ENCODE data around the gene WDR18. TPM values are rescaled to one million over a fixed set of nuclear protein-coding genes. Genes with fewer than 3 reads are reported as not detected.

WDR18 gene
- total RNA-seq, 1 experiment from 2014 or later: 53.6 TPM

DNA sequence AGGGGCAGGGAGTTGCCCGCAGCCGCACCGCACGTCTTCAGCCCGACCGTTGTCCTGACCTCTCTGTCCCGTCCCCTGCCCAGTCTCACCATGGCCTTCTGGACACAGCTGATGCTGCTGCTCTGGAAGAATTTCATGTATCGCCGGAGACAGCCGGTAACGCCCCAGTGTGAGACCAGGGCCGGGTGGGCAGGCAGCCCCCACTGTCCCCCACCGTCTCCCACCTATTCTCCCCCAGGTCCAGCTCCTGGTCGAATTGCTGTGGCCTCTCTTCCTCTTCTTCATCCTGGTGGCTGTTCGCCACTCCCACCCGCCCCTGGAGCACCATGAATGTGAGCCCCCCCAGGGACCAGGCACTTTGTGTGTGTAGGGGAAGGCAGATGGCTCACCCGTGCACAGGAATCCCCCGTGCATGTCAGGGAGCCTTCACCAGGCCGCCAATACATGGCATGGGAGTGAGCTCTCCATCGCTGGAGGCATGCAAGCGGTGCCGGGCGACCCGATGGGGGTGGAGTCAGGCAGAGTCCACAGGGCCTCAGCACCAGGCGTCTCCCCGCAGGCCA is 57.2 kb downstream of the WDR18 start:
- DNase-seq (ENCODE audit: low read depth): no peak

DNA sequence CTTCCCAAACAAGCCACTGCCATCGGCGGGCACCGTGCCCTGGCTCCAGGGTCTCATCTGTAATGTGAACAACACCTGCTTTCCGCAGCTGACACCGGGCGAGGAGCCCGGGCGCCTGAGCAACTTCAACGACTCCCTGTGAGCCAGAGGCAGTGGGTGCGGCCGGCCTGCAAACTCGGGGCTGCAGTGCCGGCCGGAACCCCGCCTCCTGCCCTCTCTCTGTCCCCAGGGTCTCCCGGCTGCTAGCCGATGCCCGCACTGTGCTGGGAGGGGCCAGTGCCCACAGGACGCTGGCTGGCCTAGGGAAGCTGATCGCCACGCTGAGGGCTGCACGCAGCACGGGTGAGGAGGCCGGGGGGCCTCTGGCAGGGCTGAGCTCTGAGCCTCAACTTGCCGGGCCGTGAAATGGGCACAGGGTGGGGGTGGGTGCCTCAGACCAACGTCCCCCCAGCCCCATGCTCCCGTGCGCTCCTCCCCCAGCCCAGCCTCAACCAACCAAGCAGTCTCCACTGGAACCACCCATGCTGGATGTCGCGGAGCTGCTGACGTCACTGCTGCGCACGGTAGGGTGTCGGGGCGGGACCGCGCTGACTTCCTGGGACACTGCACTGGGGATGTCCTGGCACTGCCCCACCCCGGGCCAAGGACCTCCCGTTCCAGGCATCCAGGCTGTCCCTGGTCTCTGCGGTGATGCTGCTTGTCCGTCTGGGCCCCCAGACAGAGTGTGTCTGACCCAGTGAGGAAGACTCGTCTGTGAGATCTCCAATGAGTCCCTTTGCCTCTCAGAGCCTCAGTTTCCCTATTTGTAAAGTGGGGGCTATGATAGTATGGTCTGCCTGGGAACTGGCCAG is 57.9 kb downstream of the WDR18 start:
- DNase-seq (ENCODE audit: low read depth): peak; percentile 89

DNA sequence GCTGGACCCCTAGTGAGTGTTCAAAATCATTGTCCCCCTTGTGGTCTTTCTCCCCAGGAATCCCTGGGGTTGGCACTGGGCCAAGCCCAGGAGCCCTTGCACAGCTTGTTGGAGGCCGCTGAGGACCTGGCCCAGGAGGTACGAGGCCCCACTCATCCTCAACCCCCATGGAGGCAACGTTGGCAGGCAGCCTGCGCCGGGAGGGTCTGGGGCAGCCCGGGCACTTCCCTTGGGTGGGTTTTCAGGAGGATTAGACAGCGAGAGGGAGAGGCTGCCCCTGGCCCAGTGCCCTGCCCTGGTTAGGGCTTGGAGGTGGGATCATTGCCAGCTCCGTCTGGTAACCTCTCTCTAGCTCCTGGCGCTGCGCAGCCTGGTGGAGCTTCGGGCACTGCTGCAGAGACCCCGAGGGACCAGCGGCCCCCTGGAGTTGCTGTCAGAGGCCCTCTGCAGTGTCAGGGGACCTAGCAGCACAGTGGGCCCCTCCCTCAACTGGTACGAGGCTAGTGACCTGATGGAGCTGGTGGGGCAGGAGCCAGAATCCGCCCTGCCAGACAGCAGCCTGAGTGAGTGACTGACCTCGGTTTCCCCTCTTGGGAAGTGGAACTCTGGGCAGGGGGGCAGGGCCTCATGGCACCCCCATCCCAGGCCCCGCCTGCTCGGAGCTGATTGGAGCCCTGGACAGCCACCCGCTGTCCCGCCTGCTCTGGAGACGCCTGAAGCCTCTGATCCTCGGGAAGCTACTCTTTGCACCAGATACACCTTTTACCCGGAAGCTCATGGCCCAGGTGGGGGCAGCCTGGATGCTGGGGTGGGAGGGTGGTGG is 58.8 kb downstream of the WDR18 start:
- DNase-seq (ENCODE audit: low read depth): no peak

Other genes with a start within 250 kb of the WDR18 start
- 0.46 and 0.58 TPM in 2 replicates for gene MISP, start 233.2 kb upstream of the WDR18 start, total RNA-seq (2014; rRNA removed)
- 425 and 475 TPM in 2 replicates for gene PTBP1, start 186.9 kb upstream of the WDR18 start, total RNA-seq (2014; rRNA removed)
- 0.06 TPM in 1 of 2 replicates, not detected in the other for gene PLPPR3, start 162.4 kb upstream of the WDR18 start, total RNA-seq (2014; rRNA removed)
- gene AZU1, start 156.5 kb upstream of the WDR18 start, total RNA-seq (2014; rRNA removed): not detected in 2 replicates
- not detected in 2 replicates for gene PRTN3, start 143.3 kb upstream of the WDR18 start, total RNA-seq (2014; rRNA removed)
- 0.11 TPM in 1 of 2 replicates, not detected in the other for gene ELANE, start 132.0 kb upstream of the WDR18 start, total RNA-seq (2014; rRNA removed)
- gene CFD, start 124.7 kb upstream of the WDR18 start, total RNA-seq (2014; rRNA removed): 0.38 TPM in 1 of 2 replicates, not detected in the other
- 36.3 and 38.7 TPM in 2 replicates for gene MED16, start 91.2 kb upstream of the WDR18 start, total RNA-seq (2014; rRNA removed)
- gene RNU6-9, start 90.9 kb upstream of the WDR18 start, total RNA-seq (2014; rRNA removed): not detected in 2 replicates
- 40.3 and 42.7 TPM in 2 replicates for gene R3HDM4, start 71.1 kb upstream of the WDR18 start, total RNA-seq (2014; rRNA removed)
- gene KISS1R, start 67.0 kb upstream of the WDR18 start, total RNA-seq (2014; rRNA removed): not detected in 2 replicates
- 3.1 and 3.4 TPM in 2 replicates for gene ARID3A, start 58.3 kb upstream of the WDR18 start, total RNA-seq (2014; rRNA removed)
- 0.11 and 0.19 TPM in 2 replicates for gene GRIN3B, start 16.1 kb downstream of the WDR18 start, total RNA-seq (2014; rRNA removed)
- 154 and 176 TPM in 2 replicates for gene TMEM259, start 36.8 kb downstream of the WDR18 start, total RNA-seq (2014; rRNA removed)
- not detected in 2 replicates for gene RNU6-2, start 37.2 kb downstream of the WDR18 start, total RNA-seq (2014; rRNA removed)
- gene CNN2, start 42.3 kb downstream of the WDR18 start, total RNA-seq (2014; rRNA removed): 130 and 145 TPM in 2 replicates
- gene ABCA7, start 55.8 kb downstream of the WDR18 start, total RNA-seq (2014; rRNA removed): 18.1 and 21.5 TPM in 2 replicates
- 0.13 and 0.57 TPM in 2 replicates for gene ARHGAP45, start 82.8 kb downstream of the WDR18 start, total RNA-seq (2014; rRNA removed)
- 277 and 355 TPM in 2 replicates for gene POLR2E, start 111.0 kb downstream of the WDR18 start, total RNA-seq (2014; rRNA removed)
- gene GPX4, start 119.6 kb downstream of the WDR18 start, total RNA-seq (2014; rRNA removed): 347 and 363 TPM in 2 replicates
- gene SBNO2, start 189.9 kb downstream of the WDR18 start, total RNA-seq (2014; rRNA removed): 33.3 and 33.9 TPM in 2 replicates
- gene STK11, start 221.4 kb downstream of the WDR18 start, total RNA-seq (2014; rRNA removed): 70.6 and 75.7 TPM in 2 replicates

Measured in LHCN-M2 (cell line).